HG02870 (cell line): ENCODE data around the gene TSPAN10.

Source experiments
- ATAC-seq: cut with Tn5 transposase; IDR thresholded peaks from one replicate; pipeline ENCODE4 v1.9.1; 2021; ENCODE audit warnings: mild to moderate bottlenecking, moderate library complexity; ENCODE audit not compliant: unreplicated experiment

TSPAN10 gene

DNA sequence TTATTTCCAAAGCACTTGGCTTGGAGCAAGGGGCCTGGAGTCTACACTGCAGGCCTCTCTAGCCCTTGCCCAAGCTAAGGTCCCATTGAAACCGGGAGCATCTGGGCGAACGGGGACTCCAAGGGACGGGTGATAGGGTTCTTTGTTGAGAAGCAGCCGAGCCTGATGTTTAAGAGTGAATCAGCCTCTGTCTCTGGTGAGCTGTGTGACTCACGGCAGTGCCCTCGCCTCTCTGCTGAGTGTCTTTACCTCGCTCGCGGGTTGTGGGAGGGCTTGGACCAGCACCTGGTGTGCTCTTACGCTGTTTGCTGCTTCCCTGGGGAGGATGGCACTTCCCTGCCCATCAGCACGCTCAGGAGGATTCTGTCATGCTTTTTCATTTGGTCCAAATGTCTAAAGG, 48.1 kb downstream of the TSPAN10 start:
- ATAC-seq, result no peak

DNA sequence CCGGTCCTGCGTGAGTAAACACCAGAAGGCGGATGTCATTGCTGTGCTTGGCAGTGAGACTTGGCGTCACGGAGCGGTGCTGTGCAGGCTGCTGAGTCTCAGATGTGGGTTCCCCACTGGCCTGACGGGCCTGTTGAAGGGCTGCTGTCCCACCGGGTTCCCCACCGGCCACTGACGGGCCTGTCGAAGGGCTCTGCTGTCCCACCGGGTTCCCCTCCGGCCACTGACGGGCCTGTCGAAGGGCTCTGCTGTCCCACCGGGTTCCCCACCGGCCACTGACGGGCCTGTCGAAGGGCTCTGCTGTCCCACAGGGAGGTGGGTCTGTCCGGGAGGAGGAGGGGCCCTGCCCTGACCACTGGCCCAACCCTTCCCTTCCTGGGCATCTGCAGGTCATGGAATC, 49.6 kb downstream of the TSPAN10 start:
- ATAC-seq, result no peak

DNA sequence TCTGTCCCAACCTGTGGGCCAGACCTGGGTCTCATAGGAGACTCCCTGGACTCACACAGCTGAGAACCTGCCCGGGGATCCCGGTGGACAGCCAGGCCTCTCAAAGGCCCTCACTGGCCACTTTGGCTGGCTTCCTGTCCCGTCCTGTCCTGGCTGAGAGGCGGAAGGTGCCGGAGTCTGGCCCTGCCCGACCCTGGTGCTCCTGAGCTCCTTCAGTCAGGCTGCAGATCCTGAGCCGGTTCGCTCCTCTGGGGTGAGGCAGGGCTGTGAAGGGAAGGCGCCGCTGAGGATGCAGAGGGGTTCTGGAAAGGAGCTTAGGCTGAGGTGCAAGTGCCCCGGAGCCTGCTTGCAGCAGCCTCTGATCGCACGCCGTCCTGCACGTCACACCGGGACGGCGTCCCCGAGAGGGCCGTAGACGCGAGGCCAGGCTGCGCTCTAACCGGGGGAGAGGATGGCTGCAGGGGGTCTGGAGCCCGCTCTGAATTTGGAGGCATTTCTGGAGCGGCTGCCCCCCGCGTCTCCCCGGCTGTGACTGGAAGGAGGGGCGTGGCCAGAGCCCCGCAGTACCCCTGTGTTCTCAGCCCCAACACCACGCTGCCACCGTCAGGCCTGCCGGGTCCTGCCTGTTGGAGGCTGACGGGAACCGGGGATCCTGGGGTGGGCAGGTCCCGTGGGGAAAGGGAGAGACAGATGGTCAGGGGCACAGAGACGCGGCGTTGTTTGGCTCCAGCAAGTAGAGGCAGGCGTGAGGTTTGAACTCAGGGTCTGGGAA, 51.0 kb downstream of the TSPAN10 start:
- ATAC-seq, result no peak

GRCh38 chr17:81688616-81689015, 51.6 kb downstream of the TSPAN10 start:
- ATAC-seq, result no peak

DNA sequence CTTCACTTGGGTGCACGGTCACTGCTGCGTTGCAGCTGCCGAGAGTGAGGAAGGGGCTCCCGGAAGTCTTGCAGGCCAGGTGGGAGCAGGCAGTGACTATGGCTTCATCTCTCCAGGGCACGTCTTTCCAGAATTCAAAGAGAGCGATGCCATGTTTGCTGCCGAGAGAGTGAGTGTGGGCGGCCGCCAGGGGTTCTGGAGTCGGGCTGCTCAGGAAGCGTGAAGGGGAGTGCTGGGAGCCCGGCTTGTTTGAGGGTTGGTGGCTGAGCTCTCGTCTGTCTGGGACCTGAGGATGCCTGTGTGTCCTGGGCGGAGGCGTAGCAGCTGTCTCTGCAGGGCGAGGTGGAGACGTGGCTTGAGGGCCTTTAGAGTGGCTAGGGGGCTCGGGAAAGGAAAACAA, 53.1 kb downstream of the TSPAN10 start:
- ATAC-seq, result no peak

DNA sequence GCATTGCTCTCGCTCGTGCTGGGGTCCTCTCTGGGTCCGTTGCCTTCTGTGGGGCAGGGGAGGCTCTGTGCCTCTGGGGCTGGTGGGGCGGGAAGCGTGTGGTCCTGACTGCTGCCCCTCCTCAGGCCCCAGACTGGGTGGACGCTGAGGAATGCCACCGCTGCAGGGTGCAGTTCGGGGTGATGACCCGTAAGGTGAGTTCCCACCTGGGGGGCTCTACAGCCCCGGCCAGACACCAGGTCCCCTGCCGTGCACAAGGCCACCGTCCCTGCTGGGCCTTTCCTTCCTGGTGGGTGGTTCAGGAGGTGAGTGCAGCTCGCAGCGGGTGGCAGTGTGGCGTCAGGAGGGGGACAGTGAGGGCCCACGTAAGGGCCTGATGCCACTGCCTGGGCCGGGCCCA, 53.6 kb downstream of the TSPAN10 start:
- no peak for ATAC-seq

DNA sequence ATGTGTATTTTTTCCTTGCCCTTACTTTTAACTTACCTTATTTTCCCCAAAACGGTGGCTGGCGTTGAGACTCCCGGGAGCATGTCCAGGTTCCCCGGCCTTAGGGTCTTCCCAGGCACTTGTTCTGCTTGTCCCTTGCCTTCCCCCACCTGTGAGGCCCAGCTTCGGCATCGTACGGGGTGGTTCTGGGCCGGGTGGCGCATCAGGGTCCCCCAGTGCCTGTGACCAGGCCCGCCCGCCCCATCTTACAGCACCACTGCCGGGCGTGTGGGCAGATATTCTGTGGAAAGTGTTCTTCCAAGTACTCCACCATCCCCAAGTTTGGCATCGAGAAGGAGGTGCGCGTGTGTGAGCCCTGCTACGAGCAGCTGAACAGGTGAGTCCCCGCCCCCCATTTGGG, 54.2 kb downstream of the TSPAN10 start:
- ATAC-seq, result no peak

GRCh38 chr17:81691608-81692007, 54.6 kb downstream of the TSPAN10 start:
- no peak for ATAC-seq

GRCh38 chr17:81693509-81694210, 56.7 kb downstream of the TSPAN10 start:
- no peak for ATAC-seq

GRCh38 chr17:81694810-81695209, 57.8 kb downstream of the TSPAN10 start:
- no peak for ATAC-seq

- ATAC-seq, result no peak
Measured at GRCh38 chr17:81695211-81695610, 58.2 kb downstream of the TSPAN10 start.

GRCh38 chr17:81695801-81696200, 58.8 kb downstream of the TSPAN10 start:
- no peak for ATAC-seq

GRCh38 chr17:81696218-81696941, 59.4 kb downstream of the TSPAN10 start:
- ATAC-seq, result no peak

DNA sequence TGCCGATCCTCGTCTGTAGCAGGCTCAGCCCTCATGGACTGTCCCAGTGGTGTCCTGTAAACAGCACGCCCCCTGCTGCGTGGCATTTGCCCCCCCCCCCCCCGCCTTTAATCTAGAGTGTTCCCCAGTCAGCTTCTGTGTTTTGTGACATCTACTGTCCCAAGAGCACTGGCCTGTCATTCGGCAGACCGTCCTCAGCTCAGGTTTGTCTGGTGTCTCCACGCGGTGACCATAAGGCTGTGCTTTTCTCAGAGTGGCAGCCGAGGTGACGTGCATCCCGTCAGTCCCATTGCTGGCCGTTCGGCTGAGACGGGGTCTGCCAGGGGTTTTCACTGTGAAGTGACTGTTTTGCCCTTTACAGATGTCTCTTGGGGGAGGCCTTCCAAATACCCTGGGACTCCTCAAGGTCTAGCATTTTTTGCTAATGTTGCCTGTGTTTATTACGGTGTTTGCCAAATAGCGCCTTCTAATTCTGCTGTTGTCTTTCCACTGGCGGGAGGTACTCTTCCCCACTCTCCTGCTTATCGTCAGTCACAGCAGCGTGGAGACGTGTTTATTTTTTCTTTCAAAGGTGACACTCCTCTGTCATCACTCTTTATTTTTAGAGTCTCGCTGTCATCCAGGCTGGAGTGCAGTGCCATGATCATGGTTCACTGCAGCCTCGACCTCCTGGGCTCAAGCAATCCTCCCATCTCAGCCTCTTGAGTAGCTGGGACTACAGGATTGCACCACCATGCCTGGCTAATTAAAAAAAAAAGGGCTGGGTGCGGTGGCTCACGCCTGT, 60.5 kb downstream of the TSPAN10 start:
- no peak for ATAC-seq
